ENCODE results near the gene TMEM163. TPM values are rescaled to one million over a fixed set of nuclear protein-coding genes. Genes with fewer than 3 reads are reported as not detected.

TMEM163 gene
- total RNA-seq, 1 donor from 2014 or later, result 1.0 TPM

- Mint-ChIP-seq H3K27me3 (ENCODE audit: low read depth) (no peaks in the 10 kb centered on the region), H3K4me1 (no peaks in the 10 kb centered on the region), H3K36me3 (ENCODE audit: low read depth) (no peaks in the 10 kb centered on the region), H3K4me3 (no peak overlapping the region), H3K9me3 (no peaks in the 10 kb centered on the region), H3K27ac (ENCODE audit: unreplicated experiment) (no peak overlapping the region)
- no peak for TF ChIP-seq CTCF (conservative IDR thresholded peaks at IDR 0.05)
- no peak for DNase-seq (ENCODE audit: low read depth, low spot score)
Observed at GRCh38 chr2:134648586-134648985, 70.2 kb downstream of the TMEM163 start.

GRCh38 chr2:134647607-134648256, 71.1 kb downstream of the TMEM163 start:
- no peak for DNase-seq (ENCODE audit: low read depth, low spot score)
- Mint-ChIP-seq H3K27me3 (ENCODE audit: low read depth) (no peaks in the 10 kb centered on the region), H3K4me3 (no peak overlapping the region), H3K36me3 (ENCODE audit: low read depth) (no peaks in the 10 kb centered on the region), H3K9me3 (no peaks in the 10 kb centered on the region), H3K27ac (ENCODE audit: unreplicated experiment) (no peak overlapping the region), H3K4me1 (no peaks in the 10 kb centered on the region)
- no peak for TF ChIP-seq CTCF (conservative IDR thresholded peaks at IDR 0.05)

GRCh38 chr2:134642938-134643337, 75.9 kb downstream of the TMEM163 start:
- Mint-ChIP-seq H3K9me3 (no peaks in the 10 kb centered on the region), H3K4me1 (no peaks in the 10 kb centered on the region), H3K27me3 (ENCODE audit: low read depth) (peaks cover 3% of the 10 kb centered on the region), H3K36me3 (ENCODE audit: low read depth) (no peaks in the 10 kb centered on the region), H3K27ac (ENCODE audit: unreplicated experiment) (no peak overlapping the region), H3K4me3 (no peak overlapping the region)
- DNase-seq (ENCODE audit: low read depth, low spot score), result no peak
- TF ChIP-seq CTCF (conservative IDR thresholded peaks at IDR 0.05), result no peak

GRCh38 chr2:134640494-134640893, 78.3 kb downstream of the TMEM163 start:
- no peaks in the 10 kb centered on the region for H3K36me3 Mint-ChIP-seq (ENCODE audit: low read depth)
- no peak for DNase-seq (ENCODE audit: low read depth, low spot score)
- peaks cover 3% of the 10 kb centered on the region for H3K27me3 Mint-ChIP-seq (ENCODE audit: low read depth)
- no peaks in the 10 kb centered on the region for H3K9me3 Mint-ChIP-seq
- H3K4me1 Mint-ChIP-seq, result no peaks in the 10 kb centered on the region
- no peak overlapping the region for H3K27ac Mint-ChIP-seq (ENCODE audit: unreplicated experiment)
- no peak overlapping the region for H3K4me3 Mint-ChIP-seq
- no peak for TF ChIP-seq CTCF (conservative IDR thresholded peaks at IDR 0.05)

GRCh38 chr2:134639265-134639664, 79.5 kb downstream of the TMEM163 start:
- H3K9me3 Mint-ChIP-seq, result no peaks in the 10 kb centered on the region
- H3K4me1 Mint-ChIP-seq, result no peaks in the 10 kb centered on the region
- no peaks in the 10 kb centered on the region for H3K36me3 Mint-ChIP-seq (ENCODE audit: low read depth)
- TF ChIP-seq CTCF (conservative IDR thresholded peaks at IDR 0.05), result no peak
- peaks cover 3% of the 10 kb centered on the region for H3K27me3 Mint-ChIP-seq (ENCODE audit: low read depth)
- H3K4me3 Mint-ChIP-seq, result no peak overlapping the region
- H3K27ac Mint-ChIP-seq (ENCODE audit: unreplicated experiment), result no peak overlapping the region
- DNase-seq (ENCODE audit: low read depth, low spot score), result no peak
